Endothelial cell of umbilical vein (primary cell): ENCODE measurements around the gene PLEKHG4. TPM values are rescaled to one million over a fixed set of nuclear protein-coding genes. Genes with fewer than 3 reads are reported as not detected.

Experiments
- BruUV-seq: library from RNA; stranded (reverse); fragments of 400-500 nt; replicated peaks from 2 replicates; lab custom pipeline; 2021; lab: Mats Ljungman, UMichigan
- CTCF ChIA-PET: fragments of 300-600, 350-600 bp; sonication (Branson Sonifier 250); formaldehyde crosslinking; loops from one replicate; lab custom pipeline; 2021; ENCODE audit warnings: antibody characterized with exemption, inconsistent platforms; lab: Charles Lee
- POLR2A ChIA-PET: fragments of 300-600, 350-600 bp; sonication (Branson Sonifier 250); formaldehyde crosslinking; loops from one replicate; lab custom pipeline; 2021; ENCODE audit warnings: antibody characterized with exemption, inconsistent platforms; lab: Charles Lee
- DNase-seq: peaks from one replicate; pipeline ENCODE4 v3.0.0-alpha.2; 2011; ENCODE audit warnings: low read depth, low spot score
- FAIRE-seq: peaks from 2 replicates; lab custom pipeline; 2011; peaks lifted over from hg19 to GRCh38; lab: Jason Lieb, UNC
- H2AFZ ChIP-seq: 2 replicates; pipeline ENCODE4 v1.6.0; 2012; ENCODE audit warnings: low read depth, low read length, control low read depth, inconsistent platforms
- H3K27ac ChIP-seq: 2 replicates; pipeline ENCODE4 v1.5.1; 2011; ENCODE audit warnings: low read depth, mild to moderate bottlenecking, control low read depth, low read length, moderate library complexity; ENCODE audit not compliant: insufficient read depth
- H3K27me3 ChIP-seq, 2 experiments: 2 replicates each; pipeline versions ENCODE4 v1.6.0 to v1.6.1; 2011; ENCODE audit warnings: low read length in 2 of 2, mixed read lengths in 1 of 2; ENCODE audit not compliant: control insufficient read depth in 2 of 2, insufficient read depth in 2 of 2
- H3K36me3 ChIP-seq, 2 experiments: 2 replicates in 1 of 2; 3 replicates in 1 of 2; pipeline ENCODE4 v1.5.1; 2011; ENCODE audit warnings: low read length in 2 of 2, mild to moderate bottlenecking in 1 of 2, moderate library complexity in 1 of 2; ENCODE audit not compliant: control insufficient read depth in 2 of 2, insufficient read depth in 2 of 2; ENCODE audit errors: extremely low read depth in 1 of 2
- H3K4me1 ChIP-seq: 3 replicates; pipeline ENCODE4 v1.5.1; 2011; ENCODE audit warnings: mild to moderate bottlenecking, low read length; ENCODE audit not compliant: control insufficient read depth, insufficient read depth; ENCODE audit errors: extremely low read depth
- H3K4me2 ChIP-seq: 2 replicates; pipeline ENCODE4 v1.6.1; 2011; ENCODE audit warnings: low read length, control low read depth, mixed read lengths; ENCODE audit not compliant: insufficient read depth
- H3K4me3 ChIP-seq, 3 experiments: fragments of 200-600 bp in 1 of 3; sonication (generic), shearing (Covaris generic) in 1 of 3; replicated peaks in 1 of 3; 2 replicates each; pipeline ENCODE4 v1.5.1; 2011 to 2016; ENCODE audit warnings: control low read depth in 3 of 3, low read length in 3 of 3, mild to moderate bottlenecking in 2 of 3, inconsistent platforms in 1 of 3, low read depth in 1 of 3, moderate library complexity in 1 of 3; ENCODE audit not compliant: insufficient read depth in 1 of 3
- H3K79me2 ChIP-seq: 2 replicates; pipeline ENCODE4 v1.6.0; 2012; ENCODE audit warnings: low read length, inconsistent platforms; ENCODE audit not compliant: control insufficient read depth, insufficient read depth
- H3K9ac ChIP-seq: replicated peaks from 2 replicates; pipeline ENCODE3; 2011; ENCODE audit warnings: low read length, control low read depth; ENCODE audit not compliant: insufficient read depth; ENCODE audit errors: extremely low read depth
- H3K9me1 ChIP-seq: replicated peaks from 3 replicates; pipeline ENCODE4 v1.6.0; 2011; ENCODE audit warnings: mild to moderate bottlenecking, low read length; ENCODE audit not compliant: control insufficient read depth, insufficient read depth; ENCODE audit errors: extremely low read depth
- H3K9me3 ChIP-seq: replicated peaks from 2 replicates; pipeline ENCODE4 v1.5.1; 2012; ENCODE audit warnings: low read length, inconsistent platforms; ENCODE audit not compliant: control insufficient read depth, insufficient read depth
- H4K20me1 ChIP-seq: replicated peaks from 2 replicates; pipeline ENCODE3; 2011; ENCODE audit warnings: mild to moderate bottlenecking, low read length; ENCODE audit not compliant: control insufficient read depth, insufficient read depth; ENCODE audit errors: extremely low read depth
- EZH2 ChIP-seq: IDR thresholded peaks from 2 replicates; pipeline ENCODE4 v1.6.1; 2012; ENCODE audit warnings: borderline replicate concordance, low read depth, mild to moderate bottlenecking, moderate library complexity, low read length, inconsistent platforms; ENCODE audit not compliant: severe bottlenecking
- FOS ChIP-seq: IDR thresholded peaks from 2 replicates; pipeline ENCODE4 v1.6.1; 2011; ENCODE audit warnings: mild to moderate bottlenecking, low read length, moderate library complexity, borderline replicate concordance; ENCODE audit not compliant: insufficient read depth
- GATA2 ChIP-seq: IDR thresholded peaks from 2 replicates; pipeline ENCODE4 v1.7.0; 2011; ENCODE audit warnings: low read depth, mild to moderate bottlenecking, moderate library complexity, mixed read lengths, low read length; ENCODE audit not compliant: insufficient read length, insufficient read depth
- JUN ChIP-seq: IDR thresholded peaks from 2 replicates; pipeline ENCODE4 v1.6.1; 2011; ENCODE audit warnings: borderline replicate concordance, low read depth; ENCODE audit not compliant: insufficient read length, insufficient read depth
- MYC ChIP-seq: IDR thresholded peaks from one replicate; pipeline ENCODE4 v1.6.1; 2011; ENCODE audit warnings: mild to moderate bottlenecking, low read depth, low read length
- POLR2A ChIP-seq: IDR thresholded peaks from 2 replicates; pipeline ENCODE4 v1.6.1; 2012; ENCODE audit warnings: low read depth, mild to moderate bottlenecking, control low read depth, low read length
- POLR2AphosphoS5 ChIP-seq: IDR thresholded peaks from 2 replicates; pipeline ENCODE4 v1.6.1; 2012; ENCODE audit warnings: low read depth, mild to moderate bottlenecking, control low read depth, low read length, moderate library complexity; ENCODE audit not compliant: insufficient read depth
- dilution Hi-C: fragments of 300-500 bp; cut with MboI; formaldehyde crosslinking; loops from one replicate; pipeline ENCODE4 v1.15.0; 2019; ENCODE audit warnings: low sequenced_read_pairs; ENCODE audit not compliant: extremely low pct_ligation_motif_present
- intact Hi-C: fragments of 100-400 bp; cut with micrococcal nuclease; formaldehyde crosslinking; loops from one replicate; pipeline ENCODE4 v1.10.0; 2022
- polyA plus RNA-seq, 4 experiments: library from polyadenylated mRNA; depleted of rRNA in 3 of 4; stranded (reverse) in 3 of 4; unstranded in 1 of 4; fragments of >200 nt; gene quantifications; 2 replicates each; pipeline versions ENCODE4 v1.2.1 to v1.2.3, GENCODE V29; 2011 to 2012; ENCODE audit warnings: missing spikeins in 1 of 4
- total RNA-seq: library from RNA; stranded (reverse); gene quantifications from 2 replicates; pipeline ENCODE4 v1.2.3, GENCODE V29; 2021
- TF ChIP-seq, protein P1 (sequence below): IDR thresholded peaks from 2 replicates; pipeline ENCODE4 v1.6.1; 2011; ENCODE audit not compliant: insufficient read depth, insufficient read length
- TF ChIP-seq, protein P2 (sequence below), 2 donors: IDR thresholded peaks; 1 replicate in 1 of 2; 2 replicates in 1 of 2; pipeline ENCODE4 v1.5.1; 2011; ENCODE audit warnings: low read length in 2 of 2, mild to moderate bottlenecking in 2 of 2, moderate library complexity in 2 of 2, control low read depth in 1 of 2, inconsistent platforms in 1 of 2, low read depth in 1 of 2; ENCODE audit not compliant: insufficient read depth in 1 of 2; ENCODE audit errors: extremely low read depth in 1 of 2

The PLEKHG4 gene
- total and polyA plus RNA-seq, 2 donors (not counting 3 experiments of a cell fraction or from before 2014, with no cell fraction given) = 26.6 to 34.8 TPM

DNA sequence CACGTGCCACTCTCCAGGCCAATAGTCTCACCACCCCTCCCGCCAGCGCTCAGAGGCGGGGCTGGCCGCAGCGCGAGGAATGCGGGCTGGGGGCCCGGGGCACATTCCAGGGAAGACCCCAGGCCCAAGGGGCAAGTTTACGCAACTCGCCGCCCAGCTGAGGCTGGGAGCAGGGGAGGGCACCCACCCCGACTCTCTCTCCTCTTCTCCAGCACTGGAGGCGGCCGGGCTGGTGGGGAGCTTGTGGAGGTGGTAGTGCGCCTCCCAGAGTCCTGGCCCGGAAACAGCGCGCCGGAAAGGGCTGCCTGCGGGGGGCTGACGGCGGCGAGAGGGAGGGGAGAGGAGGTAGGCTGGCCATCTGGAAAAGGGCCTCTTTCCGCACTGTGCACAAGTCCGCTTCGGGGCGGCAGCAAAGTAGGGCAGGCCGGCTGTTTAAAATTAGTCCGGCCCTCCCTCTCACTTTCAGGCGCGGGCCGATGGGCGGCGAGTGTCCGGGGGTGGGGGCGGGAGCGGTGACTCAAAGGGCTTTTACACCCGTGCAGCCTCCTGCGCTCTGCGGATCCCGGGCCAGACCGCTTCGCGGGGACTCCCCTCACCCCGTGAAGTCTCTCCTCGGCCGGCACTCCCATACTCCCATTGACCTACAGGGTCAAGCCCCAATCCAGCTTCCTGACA is 33.1 kb upstream of the PLEKHG4 start:
- H3K4me3 ChIP-seq = peak overlapping the region; percentile 55 to 89 (median 83)
- peaks cover 0 to 3% of the 10 kb centered on the region in 2 experiments for H3K27me3 ChIP-seq
- ChIA-PET POLR2A (interaction anchor here (2.2 to 2.7 kb wide), 2 partner anchors 19 to 28 kb away, joined by 6 to 10 read pairs; partner anchors contain the start of gene TMEM208), CTCF (interaction anchor here (0.9 to 1.9 kb wide), 8 partner anchors 12 to 48 kb away, joined by 3 to 10 read pairs (median 4); partner anchors contain the start of genes ELMO3 and TMEM208)
- intact Hi-C loops (loop anchor here (1.0 kb wide), 4 partner anchors 12 to 100 kb away; partner anchors contain the start of gene PLEKHG4), dilution Hi-C loops (no loop called here)
- no peak for TF ChIP-seq MYC
- peak; percentile 56 for TF ChIP-seq POLR2A
- TF ChIP-seq EZH2 = no peak
- TF ChIP-seq JUN = no peak
- TF ChIP-seq POLR2AphosphoS5 = peak; percentile 86
- TF ChIP-seq FOS = no peak
- TF ChIP-seq, protein P1, sequence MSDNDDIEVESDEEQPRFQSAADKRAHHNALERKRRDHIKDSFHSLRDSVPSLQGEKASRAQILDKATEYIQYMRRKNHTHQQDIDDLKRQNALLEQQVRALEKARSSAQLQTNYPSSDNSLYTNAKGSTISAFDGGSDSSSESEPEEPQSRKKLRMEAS = peak; percentile 57
- TF ChIP-seq GATA2 = no peak
- TF ChIP-seq, protein P2, sequence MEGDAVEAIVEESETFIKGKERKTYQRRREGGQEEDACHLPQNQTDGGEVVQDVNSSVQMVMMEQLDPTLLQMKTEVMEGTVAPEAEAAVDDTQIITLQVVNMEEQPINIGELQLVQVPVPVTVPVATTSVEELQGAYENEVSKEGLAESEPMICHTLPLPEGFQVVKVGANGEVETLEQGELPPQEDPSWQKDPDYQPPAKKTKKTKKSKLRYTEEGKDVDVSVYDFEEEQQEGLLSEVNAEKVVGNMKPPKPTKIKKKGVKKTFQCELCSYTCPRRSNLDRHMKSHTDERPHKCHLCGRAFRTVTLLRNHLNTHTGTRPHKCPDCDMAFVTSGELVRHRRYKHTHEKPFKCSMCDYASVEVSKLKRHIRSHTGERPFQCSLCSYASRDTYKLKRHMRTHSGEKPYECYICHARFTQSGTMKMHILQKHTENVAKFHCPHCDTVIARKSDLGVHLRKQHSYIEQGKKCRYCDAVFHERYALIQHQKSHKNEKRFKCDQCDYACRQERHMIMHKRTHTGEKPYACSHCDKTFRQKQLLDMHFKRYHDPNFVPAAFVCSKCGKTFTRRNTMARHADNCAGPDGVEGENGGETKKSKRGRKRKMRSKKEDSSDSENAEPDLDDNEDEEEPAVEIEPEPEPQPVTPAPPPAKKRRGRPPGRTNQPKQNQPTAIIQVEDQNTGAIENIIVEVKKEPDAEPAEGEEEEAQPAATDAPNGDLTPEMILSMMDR (IDR thresholded peaks at IDR 0.05; ENCODE audit: extremely low read depth in 1 of 2, insufficient read depth in 1 of 2, low read depth in 1 of 2, low read length in 2 of 2) = peak; percentile 21 to 27
- peak overlapping the region; percentile 88 for H3K27ac ChIP-seq
- H3K4me2 ChIP-seq = peak overlapping the region; percentile 42
- H3K9ac ChIP-seq = peak overlapping the region; percentile 69
- no peak for FAIRE-seq
- no TSS peak for BruUV-seq
- DNase-seq = peak; percentile 82
- no peaks in the 10 kb centered on the region for H3K9me1 ChIP-seq
- H4K20me1 ChIP-seq = no peaks in the 10 kb centered on the region
- peaks cover 0 to 3% of the 10 kb centered on the region in 2 experiments for H3K36me3 ChIP-seq
- peaks cover 40% of the 10 kb centered on the region for H3K79me2 ChIP-seq
- H3K9me3 ChIP-seq = no peaks in the 10 kb centered on the region
- H2AFZ ChIP-seq = peak overlapping the region; percentile 27
- peaks cover 59% of the 10 kb centered on the region for H3K4me1 ChIP-seq
